ENCODE measurements around the gene TRMT10A.

DNA sequence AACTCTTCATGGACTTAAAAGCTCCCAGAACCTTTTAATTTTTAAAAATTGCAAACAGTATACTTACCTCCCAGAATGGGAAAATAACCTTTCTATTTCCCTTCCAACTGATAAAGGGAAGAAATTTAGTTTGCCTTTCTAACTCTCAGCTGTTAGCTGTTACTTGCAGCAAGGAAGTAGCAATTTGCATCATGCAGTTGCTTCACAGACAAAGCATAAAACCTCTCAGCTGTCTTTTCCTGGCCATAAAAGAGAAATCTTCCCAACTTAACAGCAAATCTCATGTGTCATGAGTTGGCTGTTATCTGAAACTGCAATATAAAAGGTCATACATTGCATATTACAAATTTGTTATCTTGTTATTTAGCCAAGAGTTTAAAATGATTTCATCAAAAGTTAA is 34.6 kb downstream of the TRMT10A start:
- TF ChIP-seq ZNF274 (IDR thresholded peaks at IDR 0.05; ENCODE audit: low read depth, low read length) (no peak), YY1 (IDR thresholded peaks at IDR 0.05; ENCODE audit: insufficient read depth, insufficient read length) (no peak)

Measured in NT2/D1 (cell line).